B cell (primary cell): Measurements from ENCODE around the gene AUNIP. TPM values are rescaled to one million over a fixed set of nuclear protein-coding genes. Genes with fewer than 3 reads are reported as not detected.

Experiments used
- ATAC-seq: fragments of 200-7000 bp; cut with Tn5 transposase; one replicate; pipeline ENCODE4 v1.10.0; 2021; ENCODE audit warnings: low read depth, mild to moderate bottlenecking, moderate number of reproducible peaks, moderate library complexity
- CTCF ChIA-PET: fragments of 350-600 bp; sonication (Branson Sonifier 250); formaldehyde crosslinking; loops from one replicate; lab custom pipeline; 2021; ENCODE audit warnings: antibody characterized with exemption, inconsistent platforms; lab: Charles Lee
- POLR2A ChIA-PET: fragments of 350-600 bp; sonication (Branson Sonifier 250); formaldehyde crosslinking; loops from one replicate; lab custom pipeline; 2021; ENCODE audit warnings: antibody characterized with exemption; lab: Charles Lee
- DNase-seq: peaks from one replicate; pipeline ENCODE4 v3.0.0; 2013
- H2AFZ ChIP-seq: 2 replicates; pipeline ENCODE4 v1.6.1; 2012; ENCODE audit warnings: mild to moderate bottlenecking, low read depth, low read length; ENCODE audit not compliant: insufficient read depth, poor library complexity, severe bottlenecking
- H3K27ac ChIP-seq, 2 donors: 1 replicate in 1 of 2; 2 replicates in 1 of 2; pipeline ENCODE4 v1.5.1; 2012 to 2013; ENCODE audit warnings: low read length in 2 of 2, mild to moderate bottlenecking in 2 of 2, moderate library complexity in 1 of 2
- H3K27me3 ChIP-seq, 4 experiments: fragments of 200-600 bp in 1 of 4; sonication (generic) in 1 of 4; replicated peaks in 1 of 4; 1 replicate in 2 of 4; 2 replicates in 2 of 4; pipeline versions ENCODE4 v1.6.1 to v1.7.0; 2013 to 2016; ENCODE audit warnings: low read length in 3 of 4, mild to moderate bottlenecking in 2 of 4, mixed read lengths in 1 of 4, moderate library complexity in 1 of 4; ENCODE audit not compliant: insufficient read depth in 4 of 4, control insufficient read depth in 3 of 4; ENCODE audit errors: control extremely low read depth in 1 of 4
- H3K36me3 ChIP-seq, 2 experiments: replicated peaks in 1 of 2; 1 replicate in 1 of 2; 2 replicates in 1 of 2; pipeline versions ENCODE4 v1.6.1 to v1.7.1; 2013; ENCODE audit warnings: low read length in 1 of 2; ENCODE audit not compliant: insufficient read depth in 2 of 2, control insufficient read depth in 1 of 2; ENCODE audit errors: control extremely low read depth in 1 of 2, extremely low read depth in 1 of 2
- H3K4me1 ChIP-seq, 2 donors: fragments of 200-600 bp in 1 of 2; sonication (generic) in 1 of 2; 1 replicate in 1 of 2; 2 replicates in 1 of 2; pipeline versions ENCODE4 v1.5.1 to v1.6.1; 2013 to 2017; ENCODE audit warnings: low read length in 2 of 2; ENCODE audit not compliant: control insufficient read depth in 2 of 2, insufficient read depth in 2 of 2
- H3K4me2 ChIP-seq: replicated peaks from 2 replicates; pipeline ENCODE3; 2012; ENCODE audit warnings: mild to moderate bottlenecking, low read depth, low read length; ENCODE audit not compliant: poor library complexity, severe bottlenecking
- H3K4me3 ChIP-seq, 5 experiments: fragments of 200-600 bp in 1 of 5; sonication (generic) in 1 of 5; 1 replicate in 3 of 5; 2 replicates in 2 of 5; pipeline versions ENCODE4 v1.5.1 to v1.7.0; 2011 to 2016; ENCODE audit warnings: low read length in 4 of 5, mild to moderate bottlenecking in 4 of 5, low read depth in 2 of 5, control low read depth in 1 of 5, moderate library complexity in 1 of 5; ENCODE audit not compliant: insufficient read depth in 1 of 5; ENCODE audit errors: control extremely low read depth in 1 of 5, extremely low read depth in 1 of 5
- H3K79me2 ChIP-seq: fragments of 200-600 bp; sonication (generic); one replicate; pipeline ENCODE4 v1.6.0; 2016; ENCODE audit warnings: low read length; ENCODE audit not compliant: control insufficient read depth, insufficient read depth
- H3K9ac ChIP-seq: fragments of 200-600 bp; sonication (generic); 2 replicates; pipeline ENCODE4 v1.6.1; 2017; ENCODE audit warnings: mild to moderate bottlenecking, low read length, moderate library complexity
- H3K9me3 ChIP-seq, 3 donors: one replicate each; pipeline versions ENCODE4 v1.6.1 to v1.7.1; 2013; ENCODE audit warnings: low read length in 2 of 3; ENCODE audit not compliant: control insufficient read depth in 2 of 3, insufficient read depth in 1 of 3; ENCODE audit errors: control extremely low read depth in 1 of 3
- H4K20me1 ChIP-seq: 2 replicates; pipeline ENCODE4 v1.6.0; 2012; ENCODE audit warnings: mild to moderate bottlenecking, low read length; ENCODE audit not compliant: insufficient read depth, control insufficient read depth, poor library complexity, severe bottlenecking
- H3K27ac Mint-ChIP-seq: one replicate; pipeline ENCODE4 v1.8.0; 2021; ENCODE audit warnings: mixed read lengths
- H3K27me3 Mint-ChIP-seq: one replicate; pipeline ENCODE4 v1.8.0; 2021; ENCODE audit warnings: mixed read lengths
- H3K4me1 Mint-ChIP-seq: one replicate; pipeline ENCODE4 v1.8.0; 2021; ENCODE audit warnings: mixed read lengths
- H3K4me3 Mint-ChIP-seq: one replicate; pipeline ENCODE4 v1.8.0; 2021; ENCODE audit warnings: mixed read lengths
- H3K9me3 Mint-ChIP-seq: one replicate; pipeline ENCODE4 v1.8.0; 2022; ENCODE audit warnings: mixed read lengths; ENCODE audit not compliant: insufficient read depth
- EZH2 ChIP-seq: IDR thresholded peaks from 2 replicates; pipeline ENCODE4 v1.6.1; 2012; ENCODE audit warnings: borderline replicate concordance, low read depth, mild to moderate bottlenecking, moderate library complexity, low read length; ENCODE audit not compliant: insufficient read depth, poor library complexity, severe bottlenecking
- WGBS: methylation state at CpG from one replicate; pipeline ENCODE4 v1.1.5; 2013; ENCODE audit warnings: missing lambda C conversion rate; ENCODE audit not compliant: insufficient coverage; 5-methylcytosine and 5-hydroxymethylcytosine counted together
- intact Hi-C: fragments of 100-400 bp; cut with micrococcal nuclease; formaldehyde crosslinking; loops from one replicate; pipeline ENCODE4 v1.10.0; 2022
- polyA plus RNA-seq: library from polyadenylated mRNA; depleted of rRNA; stranded (reverse); fragments of >200 nt; gene quantifications from 2 replicates; pipeline ENCODE4 v1.2.3, GENCODE V29; 2012
- total RNA-seq, 2 donors: library from RNA; stranded (reverse); fragments of 120-200 nt in 1 of 2; gene quantifications; 1 replicate in 1 of 2; 2 replicates in 1 of 2; pipeline versions ENCODE4 v1.2.3 to v1.2.4, GENCODE V29; 2013 to 2022
- TF ChIP-seq, protein P1 (sequence below): fragments of 200-600 bp; IDR thresholded peaks from one replicate; pipeline ENCODE4 v1.8.0; 2022; ENCODE audit warnings: antibody characterized with exemption, mild to moderate bottlenecking

The AUNIP gene
- total and polyA plus RNA-seq, 2 donors (not counting 1 experiment from before 2014, with no cell fraction given), result 0.27 TPM; not detected in 1

DNA sequence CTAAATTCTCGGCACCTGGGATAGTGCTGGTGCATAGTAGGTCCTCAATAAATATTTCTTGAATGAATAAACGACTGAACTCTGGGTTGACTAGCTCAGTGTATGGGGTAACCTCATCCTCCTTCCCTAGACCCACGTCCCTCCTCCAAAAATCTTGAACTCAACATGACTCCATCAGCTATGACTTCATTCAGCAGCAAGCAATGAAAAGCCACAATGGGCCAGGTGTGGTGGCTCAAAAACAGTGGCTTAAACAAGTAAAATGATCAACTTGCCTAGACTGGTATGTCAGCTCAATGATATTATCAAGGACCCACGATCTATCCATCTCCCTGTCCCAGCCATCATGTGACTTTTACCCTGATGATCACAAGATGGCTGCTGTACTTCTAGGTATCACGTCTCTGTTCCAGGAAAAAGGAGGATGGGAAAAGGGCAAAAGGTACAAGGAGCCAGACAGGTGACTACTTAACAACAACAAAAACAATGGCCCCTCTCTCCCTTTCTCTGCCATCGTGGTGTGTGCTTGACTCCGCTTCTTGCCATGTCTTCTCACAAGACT lies 29.2 kb upstream of the AUNIP start:
- H3K27me3 ChIP-seq, result no peaks in the 10 kb centered on the region
- ATAC-seq, result no peak
- no peaks in the 10 kb centered on the region for H3K36me3 ChIP-seq
- Mint-ChIP-seq H3K27ac (no peak overlapping the region), H3K9me3 (no peaks in the 10 kb centered on the region), H3K4me1 (no peaks in the 10 kb centered on the region), H3K27me3 (no peaks in the 10 kb centered on the region), H3K4me3 (no peak overlapping the region)
- no peaks in the 10 kb centered on the region for H4K20me1 ChIP-seq
- no peak overlapping the region for H3K4me3 ChIP-seq
- POLR2A ChIA-PET, result no interaction called here
- no peaks in the 10 kb centered on the region for H3K79me2 ChIP-seq
- H2AFZ ChIP-seq, result no peak overlapping the region
- no peak overlapping the region for H3K27ac ChIP-seq
- CTCF ChIA-PET, result no interaction called here
- no peaks in the 10 kb centered on the region for H3K9me3 ChIP-seq
- no peak overlapping the region for H3K4me2 ChIP-seq
- no peak overlapping the region for H3K9ac ChIP-seq
- no peak for TF ChIP-seq EZH2
- TF ChIP-seq, protein P1, sequence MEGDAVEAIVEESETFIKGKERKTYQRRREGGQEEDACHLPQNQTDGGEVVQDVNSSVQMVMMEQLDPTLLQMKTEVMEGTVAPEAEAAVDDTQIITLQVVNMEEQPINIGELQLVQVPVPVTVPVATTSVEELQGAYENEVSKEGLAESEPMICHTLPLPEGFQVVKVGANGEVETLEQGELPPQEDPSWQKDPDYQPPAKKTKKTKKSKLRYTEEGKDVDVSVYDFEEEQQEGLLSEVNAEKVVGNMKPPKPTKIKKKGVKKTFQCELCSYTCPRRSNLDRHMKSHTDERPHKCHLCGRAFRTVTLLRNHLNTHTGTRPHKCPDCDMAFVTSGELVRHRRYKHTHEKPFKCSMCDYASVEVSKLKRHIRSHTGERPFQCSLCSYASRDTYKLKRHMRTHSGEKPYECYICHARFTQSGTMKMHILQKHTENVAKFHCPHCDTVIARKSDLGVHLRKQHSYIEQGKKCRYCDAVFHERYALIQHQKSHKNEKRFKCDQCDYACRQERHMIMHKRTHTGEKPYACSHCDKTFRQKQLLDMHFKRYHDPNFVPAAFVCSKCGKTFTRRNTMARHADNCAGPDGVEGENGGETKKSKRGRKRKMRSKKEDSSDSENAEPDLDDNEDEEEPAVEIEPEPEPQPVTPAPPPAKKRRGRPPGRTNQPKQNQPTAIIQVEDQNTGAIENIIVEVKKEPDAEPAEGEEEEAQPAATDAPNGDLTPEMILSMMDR, result no peak
- intact Hi-C loops, result no loop called here
- WGBS, result 69% methylated on average over 4 of the region's 7 CpGs
- no peaks in the 10 kb centered on the region for H3K4me1 ChIP-seq
- DNase-seq, result no peak

DNA sequence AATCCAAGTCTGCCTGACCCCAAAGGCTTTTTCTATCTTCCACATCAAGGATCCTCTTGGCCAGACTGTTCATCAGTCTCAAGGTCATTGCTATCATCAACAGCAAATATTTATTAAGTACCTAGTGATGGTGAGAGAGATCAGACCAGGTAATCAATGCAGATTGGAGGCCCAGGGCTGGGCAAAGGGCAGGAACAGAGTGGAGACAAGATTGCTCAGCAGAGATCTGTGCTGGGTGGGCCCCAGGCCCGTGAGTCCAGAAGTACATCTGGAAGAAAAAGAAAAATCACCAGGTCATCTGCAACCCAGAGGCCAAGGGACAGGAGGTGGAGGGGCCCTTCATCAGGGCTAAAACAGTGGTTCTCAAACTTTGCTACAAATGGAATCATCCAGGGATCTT lies 26.3 kb upstream of the AUNIP start:
- no peaks in the 10 kb centered on the region for H3K9me3 Mint-ChIP-seq
- no peaks in the 10 kb centered on the region for H3K79me2 ChIP-seq
- POLR2A ChIA-PET, result no interaction called here

More for the DNA sequence above, 26.3 kb upstream of the AUNIP start:
- intact Hi-C loops, result no loop called here
- Histone ChIP-seq H3K27me3 (no peaks in the 10 kb centered on the region), H4K20me1 (no peaks in the 10 kb centered on the region), H3K27ac (no peak overlapping the region), H3K9me3 (no peaks in the 10 kb centered on the region), H3K9ac (no peak overlapping the region), H3K4me1 (no peaks in the 10 kb centered on the region), H3K4me2 (no peak overlapping the region), H3K36me3 (no peaks in the 10 kb centered on the region), H3K4me3 (no peak overlapping the region), H2AFZ (no peak overlapping the region)
- ATAC-seq (no peak), DNase-seq (no peak)
- no peak for TF ChIP-seq EZH2
- TF ChIP-seq, protein P1, result no peak
- H3K27ac Mint-ChIP-seq, result no peak overlapping the region
- no CpG with 5 or more reads among the region's 1 CpG for WGBS
- no peaks in the 10 kb centered on the region for H3K27me3 Mint-ChIP-seq
- no peak overlapping the region for H3K4me3 Mint-ChIP-seq
- no peaks in the 10 kb centered on the region for H3K4me1 Mint-ChIP-seq
- CTCF ChIA-PET, result interaction anchor here (1.0 kb wide), 1 partner anchor 10 kb away, joined by 3 read pairs; no protein-coding TSS in a partner anchor
